GM19452 (cell line): ENCODE measurements around the gene KCNK7.
A peak's percentile ranks its signal among the peaks of the same experiment; 100 is the strongest.

Source experiments
- ATAC-seq: cut with Tn5 transposase; IDR thresholded peaks from one replicate; pipeline ENCODE4 v1.9.1; 2021; ENCODE audit not compliant: unreplicated experiment

The KCNK7 gene

GRCh38 chr11:65558930-65559509 is 36.6 kb downstream of the KCNK7 start:
- no peak for ATAC-seq

GRCh38 chr11:65558002-65558929 is 37.3 kb downstream of the KCNK7 start, which contains the start of gene LTBP3:
LTBP3 (minus strand) TSS chr11:65558359; CDS start chr11:65557959, 400 bp downstream.
- ATAC-seq: no peak

- no peak for ATAC-seq
Measured at GRCh38 chr11:65557280-65558001, 38.2 kb downstream of the KCNK7 start.

DNA sequence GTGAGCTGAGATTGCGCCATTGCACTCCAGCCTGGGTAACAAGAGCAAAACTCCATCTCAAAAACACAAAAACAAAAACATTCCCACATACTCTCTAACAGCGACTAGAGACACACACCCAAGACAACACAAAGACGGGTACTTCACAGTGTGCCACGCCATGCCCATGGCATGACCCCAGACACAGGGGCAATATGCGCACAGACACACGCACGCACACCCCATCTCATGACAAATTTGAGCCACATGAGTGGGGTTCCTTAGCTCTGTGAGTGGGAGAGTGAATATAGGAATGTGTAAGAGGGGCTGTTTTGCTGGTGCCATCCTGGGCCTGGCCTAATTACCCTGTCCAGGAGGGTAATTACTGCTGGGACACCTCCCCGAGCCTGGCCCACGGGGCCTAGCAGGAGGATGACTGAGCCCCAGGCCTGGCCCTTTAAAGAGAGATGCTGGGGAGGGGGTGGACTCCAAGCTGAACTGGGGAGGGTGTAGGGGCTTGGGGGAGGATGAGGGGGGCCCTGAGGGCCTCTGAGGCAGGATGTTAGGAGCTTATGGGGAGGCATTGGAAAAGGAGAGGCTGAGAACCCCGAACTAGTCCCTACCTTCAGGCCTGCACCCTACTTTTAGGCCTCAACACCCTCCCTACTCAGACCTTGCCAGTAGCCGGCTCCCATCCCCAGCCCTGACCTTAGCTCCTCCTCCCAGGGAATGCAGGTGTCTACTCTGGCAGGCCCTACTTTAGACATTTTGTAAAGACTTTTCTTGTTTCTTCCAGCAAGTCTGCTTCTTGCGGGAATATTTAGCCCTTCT is 38.9 kb downstream of the KCNK7 start:
- no peak for ATAC-seq

DNA sequence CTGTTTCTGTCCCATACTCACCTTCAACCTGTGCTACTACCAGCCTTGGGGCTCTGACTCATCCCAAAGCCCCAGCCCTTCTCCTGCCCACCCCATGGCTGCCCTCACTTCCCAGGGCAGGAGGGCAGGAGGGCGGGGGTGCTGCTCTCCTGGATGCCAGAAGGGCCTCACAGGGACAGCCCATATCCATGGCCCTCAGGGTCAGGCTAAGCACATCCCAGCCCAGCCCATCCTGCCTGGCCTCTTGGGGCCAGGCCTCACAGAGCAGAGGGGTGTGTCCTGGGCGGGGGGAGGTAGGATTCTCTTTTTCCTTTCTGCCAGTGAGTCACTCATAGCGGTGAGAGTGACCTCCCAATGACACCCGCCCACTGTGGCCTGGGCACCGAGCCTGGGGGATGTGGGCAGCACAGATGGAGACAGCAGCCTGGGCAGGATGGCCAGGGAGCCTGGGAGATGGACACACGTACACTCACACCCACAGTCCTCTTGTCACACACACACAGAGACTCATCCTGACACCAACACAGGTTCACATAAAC is 39.8 kb downstream of the KCNK7 start:
- no peak for ATAC-seq

GRCh38 chr11:65554842-65555430 is 40.7 kb downstream of the KCNK7 start:
- no peak for ATAC-seq

DNA sequence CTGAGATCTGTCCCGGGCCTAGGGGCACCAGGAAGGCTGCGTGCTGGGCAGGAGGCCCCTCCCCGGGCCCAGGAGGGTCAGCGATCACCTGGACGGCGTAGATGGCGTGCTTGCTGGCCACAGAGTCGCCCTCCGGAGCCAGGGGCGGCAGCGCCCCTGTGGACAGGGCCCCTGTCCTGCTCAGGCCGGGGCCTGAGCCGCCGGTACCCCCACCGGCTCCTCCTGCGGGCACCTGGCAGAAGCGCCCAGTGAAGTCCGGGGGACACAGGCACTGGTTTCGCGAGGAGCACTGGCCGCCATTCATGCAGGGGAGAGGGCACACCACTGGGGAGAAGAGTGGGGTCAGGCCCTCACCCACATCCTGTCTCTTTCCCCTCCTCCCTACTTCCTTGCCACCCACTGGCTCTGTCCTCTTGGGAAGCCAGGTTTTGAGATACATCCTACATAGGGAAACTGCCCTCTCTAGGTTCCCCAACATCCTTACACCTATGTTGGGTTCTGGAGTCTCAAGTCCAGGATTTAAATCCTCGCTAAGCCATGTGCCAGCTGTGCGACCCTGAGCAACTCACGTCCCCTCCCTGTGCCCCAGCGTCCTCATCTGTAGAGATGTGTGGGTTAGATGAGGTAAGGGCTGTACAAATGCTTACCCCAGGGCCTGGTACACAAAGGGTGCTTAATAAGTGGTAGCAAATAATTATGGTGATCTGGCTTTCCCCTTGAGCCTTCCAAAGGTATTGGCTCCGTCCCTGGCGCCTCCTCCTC is 41.4 kb downstream of the KCNK7 start:
- ATAC-seq: no peak

DNA sequence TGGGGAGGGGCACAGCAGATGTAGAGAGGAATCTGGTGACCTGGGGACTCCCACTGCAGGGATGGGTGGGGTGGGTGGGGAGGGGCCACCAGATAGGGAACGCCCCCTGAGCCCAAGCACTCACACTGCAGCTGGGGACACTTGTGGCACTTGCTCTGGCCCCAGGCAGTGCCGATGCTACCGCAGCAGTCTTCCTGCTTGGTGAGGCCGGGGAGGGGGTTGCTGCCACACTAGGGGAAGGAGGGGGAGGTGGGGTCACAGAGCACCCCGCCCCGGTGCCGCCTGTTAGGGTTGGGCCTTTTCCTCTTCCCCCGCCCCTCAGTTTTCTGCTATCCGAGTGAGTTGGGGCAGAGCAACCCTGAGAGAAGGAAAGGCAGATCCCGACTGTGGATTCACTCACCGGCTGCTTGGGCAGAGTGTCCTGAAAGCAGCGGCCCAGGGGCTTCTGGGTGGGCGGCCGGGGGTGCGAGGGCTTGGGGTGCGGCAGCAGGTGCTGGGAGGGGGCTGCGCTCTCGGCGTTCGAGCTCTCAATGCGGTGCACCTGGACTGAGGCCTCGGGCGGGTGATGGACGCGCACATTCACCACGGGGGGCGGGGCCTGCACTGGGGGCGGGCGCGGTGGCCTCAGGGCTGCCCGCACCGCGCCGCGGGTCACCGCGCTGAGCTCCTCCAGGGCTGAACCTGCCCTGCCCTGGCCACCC is 42.1 kb downstream of the KCNK7 start:
- no peak for ATAC-seq

- no peak for ATAC-seq
Measured at GRCh38 chr11:65552388-65552951, 43.1 kb downstream of the KCNK7 start.

GRCh38 chr11:65551572-65552387 is 43.8 kb downstream of the KCNK7 start:
- peak; percentile 59 for ATAC-seq

DNA sequence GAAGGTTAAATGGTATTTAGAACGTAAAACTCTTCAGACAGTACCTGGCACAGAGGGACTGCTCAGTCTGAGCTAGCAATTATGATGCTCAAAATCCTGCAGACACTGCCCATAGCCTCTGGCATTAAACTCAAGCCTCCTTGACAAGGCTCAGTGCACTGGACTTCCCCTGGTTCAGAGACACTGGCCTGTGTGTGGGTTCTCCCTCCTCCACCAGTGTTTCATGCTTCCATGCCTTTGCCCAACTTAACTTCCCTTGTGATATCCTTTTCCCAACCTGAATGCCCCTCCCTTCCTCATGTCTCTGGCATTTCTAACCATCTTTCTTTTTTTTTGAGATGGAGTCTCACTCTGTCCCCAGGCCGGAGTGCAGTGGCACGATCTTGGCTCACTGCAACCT is 46.5 kb downstream of the KCNK7 start:
- no peak for ATAC-seq

- no peak for ATAC-seq
Measured at GRCh38 chr11:65548395-65548794, 47.2 kb downstream of the KCNK7 start.

DNA sequence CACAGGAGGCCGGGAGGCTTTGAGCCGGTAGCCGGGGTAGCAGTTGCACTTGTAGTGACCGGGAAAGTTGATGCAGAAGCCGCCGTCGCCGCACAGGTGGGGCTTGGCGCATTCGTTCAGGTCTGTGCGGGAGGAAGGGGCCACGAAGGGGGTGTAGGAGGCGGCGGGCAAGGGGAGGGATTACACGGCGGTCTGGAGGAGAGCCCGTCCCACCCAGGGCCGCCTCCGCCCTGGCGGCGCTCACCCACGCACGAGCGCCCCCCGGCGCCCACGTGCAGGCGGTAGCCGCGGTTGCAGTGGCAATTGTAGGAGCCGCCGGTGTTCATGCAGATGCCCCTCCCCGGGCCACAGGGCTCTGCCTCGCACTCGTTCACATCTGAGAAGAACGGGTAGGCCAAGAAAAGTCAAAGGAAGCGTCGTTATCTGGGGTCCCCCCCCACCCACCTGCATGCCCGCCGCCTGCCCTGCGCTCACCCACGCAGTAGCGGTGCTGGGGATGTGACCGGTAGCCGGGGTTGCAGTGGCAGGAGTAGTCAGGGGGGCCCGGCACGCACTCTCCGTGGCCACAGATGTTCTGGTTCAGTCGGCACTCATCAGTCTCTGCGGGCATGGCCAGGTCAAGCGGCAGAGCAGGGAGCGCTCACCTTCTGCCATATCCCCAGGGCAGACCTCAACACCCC is 48.0 kb downstream of the KCNK7 start:
- ATAC-seq: no peak

DNA sequence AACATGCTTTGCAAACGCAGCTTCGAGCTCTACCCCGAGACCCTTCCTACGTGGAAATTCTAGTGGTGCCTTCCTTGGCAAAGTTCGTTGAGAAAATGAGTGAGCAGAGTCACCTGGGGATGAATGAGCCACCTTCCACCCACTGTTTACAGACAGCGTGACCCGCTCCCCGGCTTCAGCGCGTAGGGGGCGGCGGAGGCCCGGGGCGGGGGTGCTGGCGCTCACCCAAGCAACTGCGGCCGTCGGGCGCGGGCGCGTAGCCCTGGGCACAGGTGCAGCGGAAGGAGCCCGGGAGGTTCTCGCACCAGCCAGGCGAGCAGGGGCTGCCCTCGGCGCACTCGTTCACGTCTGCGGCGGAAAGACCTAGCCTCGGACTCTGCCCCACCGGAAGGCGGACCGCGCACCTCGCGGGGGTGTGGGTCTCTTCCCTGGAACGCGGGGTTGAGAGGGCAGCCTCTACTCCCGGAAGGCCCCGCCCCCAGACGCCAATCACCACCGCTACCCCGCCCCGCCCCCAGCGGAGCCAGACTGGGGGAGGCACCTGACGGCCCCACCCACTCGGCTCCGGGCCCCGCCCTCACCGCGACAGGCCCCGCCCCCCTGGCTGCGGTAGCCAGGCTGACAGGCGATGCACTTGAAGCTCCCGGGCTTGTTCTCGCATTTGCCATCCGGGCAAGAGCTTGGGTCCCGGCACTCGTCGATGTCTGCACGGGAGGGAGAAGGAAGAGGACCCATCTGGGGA is 49.2 kb downstream of the KCNK7 start:
- ATAC-seq: peak; percentile 77

DNA sequence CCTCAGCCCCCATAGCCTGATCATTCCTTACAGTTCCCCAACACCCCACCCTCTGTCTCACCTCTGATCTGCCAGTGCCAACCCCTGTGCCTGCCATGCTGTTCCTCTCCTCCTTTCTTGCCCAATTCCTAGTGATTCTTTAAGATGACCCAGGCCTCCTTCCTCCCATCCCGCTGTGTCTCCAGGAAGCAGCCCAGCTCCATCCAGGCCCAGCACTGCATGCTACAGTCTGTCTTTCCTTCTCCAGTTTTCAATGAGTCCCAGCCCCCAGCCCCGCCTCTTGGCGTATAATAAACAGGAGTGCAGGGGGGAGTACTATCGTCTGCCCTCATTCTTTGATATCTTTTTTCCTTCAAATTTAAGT is 49.8 kb downstream of the KCNK7 start:
- no peak for ATAC-seq
